Duodenal mucosa (tissue), 2 donors: ENCODE measurements around the gene HNRNPUL2.
A peak's percentile ranks its signal among the peaks of the same experiment; 100 is the strongest.

Source experiments
- H3K27ac ChIP-seq: one replicate; pipeline ENCODE4 v1.7.0; 2013; ENCODE audit warnings: low read depth, low read length
- H3K27me3 ChIP-seq, 2 donors: one replicate each; pipeline ENCODE4 v1.7.0; 2013; ENCODE audit warnings: low read length in 2 of 2, control low read depth in 1 of 2; ENCODE audit not compliant: insufficient read depth in 2 of 2, control insufficient read depth in 1 of 2
- H3K36me3 ChIP-seq, 2 donors: one replicate each; pipeline ENCODE4 v1.7.0; 2013; ENCODE audit warnings: low read length in 2 of 2, control low read depth in 1 of 2; ENCODE audit not compliant: insufficient read depth in 2 of 2, control insufficient read depth in 1 of 2
- H3K4me1 ChIP-seq, 2 donors: one replicate each; pipeline ENCODE4 v1.7.0; 2013; ENCODE audit warnings: low read length in 2 of 2, control low read depth in 1 of 2; ENCODE audit not compliant: insufficient read depth in 2 of 2, control insufficient read depth in 1 of 2
- H3K4me3 ChIP-seq, 2 donors: one replicate each; pipeline ENCODE4 v1.7.0; 2013; ENCODE audit warnings: low read length in 2 of 2, low read depth in 1 of 2
- H3K9ac ChIP-seq, 2 donors: one replicate each; pipeline ENCODE4 v1.7.0; 2013; ENCODE audit warnings: low read length in 2 of 2, low read depth in 1 of 2
- H3K9me3 ChIP-seq, 2 donors: one replicate each; pipeline ENCODE4 v1.7.0; 2013; ENCODE audit warnings: low read length in 2 of 2, control low read depth in 1 of 2; ENCODE audit not compliant: control insufficient read depth in 1 of 2

HNRNPUL2 gene

GRCh38 chr11:62727872-62728170 is 564 bp upstream of the HNRNPUL2 start:
- Histone ChIP-seq H3K27ac (peak overlapping the region; percentile 94), H3K9me3 (no peaks in the 10 kb centered on the region), H3K27me3 (no peaks in the 10 kb centered on the region), H3K4me1 (peaks cover 21 to 30% of the 10 kb centered on the region in 2 donors), H3K36me3 (peaks cover 2 to 15% of the 10 kb centered on the region in 2 donors), H3K9ac (peak overlapping the region; percentile 77 to 87), H3K4me3 (peak overlapping the region; percentile 98)

- Histone ChIP-seq H3K9me3 (no peaks in the 10 kb centered on the region), H3K4me3 (peak overlapping the region; percentile 98), H3K9ac (peak overlapping the region; percentile 95 to 96), H3K36me3 (peaks cover 11 to 25% of the 10 kb centered on the region in 2 donors), H3K27ac (peak overlapping the region; percentile 94), H3K4me1 (peaks cover 21 to 30% of the 10 kb centered on the region in 2 donors), H3K27me3 (no peaks in the 10 kb centered on the region)
Measured at GRCh38 chr11:62726915-62727164, 417 bp downstream of the HNRNPUL2 start.

- peak overlapping the region; percentile 94 for H3K27ac ChIP-seq
- no peaks in the 10 kb centered on the region for H3K9me3 ChIP-seq
- H3K9ac ChIP-seq = peak overlapping the region; percentile 95 to 96
- H3K4me1 ChIP-seq = peaks cover 21 to 28% of the 10 kb centered on the region in 2 donors
- H3K27me3 ChIP-seq = no peaks in the 10 kb centered on the region
- peak overlapping the region; percentile 98 for H3K4me3 ChIP-seq
- H3K36me3 ChIP-seq = peaks cover 16 to 30% of the 10 kb centered on the region in 2 donors
Measured at GRCh38 chr11:62726156-62726914, 922 bp downstream of the HNRNPUL2 start.

DNA sequence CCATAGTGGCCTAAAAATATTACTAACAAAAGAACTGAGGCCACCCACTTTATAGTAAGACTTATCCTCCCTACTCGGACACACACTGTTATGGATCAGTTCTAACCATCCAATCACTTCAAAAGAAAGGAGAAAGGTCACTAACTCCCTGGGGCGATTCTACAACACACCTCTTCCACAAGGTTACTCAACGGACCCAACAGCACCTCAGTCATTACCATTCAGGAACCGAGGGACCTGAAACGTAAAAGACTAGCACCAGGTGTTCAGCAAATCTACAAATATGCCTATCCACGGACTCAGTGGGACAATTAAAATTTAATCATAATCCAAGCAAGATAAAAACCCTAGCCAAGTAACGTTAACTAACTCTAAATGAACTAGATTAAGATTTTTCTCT is 1.6 kb downstream of the HNRNPUL2 start:
- H3K9me3 ChIP-seq = no peaks in the 10 kb centered on the region
- peak overlapping the region; percentile 98 for H3K4me3 ChIP-seq
- peaks cover 23 to 37% of the 10 kb centered on the region in 2 donors for H3K36me3 ChIP-seq
- H3K4me1 ChIP-seq = peaks cover 21 to 24% of the 10 kb centered on the region in 2 donors
- peak overlapping the region; percentile 95 to 96 for H3K9ac ChIP-seq
- H3K27ac ChIP-seq = no peak overlapping the region
- no peaks in the 10 kb centered on the region for H3K27me3 ChIP-seq

DNA sequence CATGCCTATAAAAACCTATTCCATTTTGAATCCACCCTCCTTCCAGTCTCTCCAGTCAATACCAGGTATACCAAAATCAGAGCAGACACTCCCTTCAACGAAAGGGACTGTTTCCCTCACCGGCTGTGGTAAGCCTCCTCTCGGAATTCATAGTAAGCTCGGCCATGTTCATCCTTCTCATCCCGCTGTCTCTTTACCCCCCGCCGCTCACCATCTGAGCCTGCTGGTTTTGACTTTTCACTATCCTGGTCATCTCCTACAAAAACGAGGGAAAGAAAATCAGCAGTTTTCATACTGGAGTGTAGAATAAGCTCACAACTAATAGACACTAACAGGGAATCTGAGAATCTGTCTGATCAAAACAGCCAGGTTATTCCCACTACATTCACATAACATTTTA is 3.1 kb downstream of the HNRNPUL2 start:
- Histone ChIP-seq H3K9ac (peak overlapping the region; percentile 95 to 96), H3K27ac (no peak overlapping the region), H3K9me3 (no peaks in the 10 kb centered on the region), H3K36me3 (peaks cover 35 to 51% of the 10 kb centered on the region in 2 donors), H3K4me1 (peaks cover 11 to 15% of the 10 kb centered on the region in 2 donors), H3K4me3 (peak overlapping the region; percentile 98), H3K27me3 (no peaks in the 10 kb centered on the region)

GRCh38 chr11:62721994-62722393 is 5.3 kb downstream of the HNRNPUL2 start:
- H3K27ac ChIP-seq = no peak overlapping the region
- H3K9ac ChIP-seq = no peak overlapping the region
- H3K4me3 ChIP-seq = no peak overlapping the region
- H3K4me1 ChIP-seq = peaks cover 13 to 15% of the 10 kb centered on the region in 2 donors
- H3K36me3 ChIP-seq = peaks cover 43 to 72% of the 10 kb centered on the region in 2 donors
- no peaks in the 10 kb centered on the region for H3K9me3 ChIP-seq
- no peaks in the 10 kb centered on the region for H3K27me3 ChIP-seq

DNA sequence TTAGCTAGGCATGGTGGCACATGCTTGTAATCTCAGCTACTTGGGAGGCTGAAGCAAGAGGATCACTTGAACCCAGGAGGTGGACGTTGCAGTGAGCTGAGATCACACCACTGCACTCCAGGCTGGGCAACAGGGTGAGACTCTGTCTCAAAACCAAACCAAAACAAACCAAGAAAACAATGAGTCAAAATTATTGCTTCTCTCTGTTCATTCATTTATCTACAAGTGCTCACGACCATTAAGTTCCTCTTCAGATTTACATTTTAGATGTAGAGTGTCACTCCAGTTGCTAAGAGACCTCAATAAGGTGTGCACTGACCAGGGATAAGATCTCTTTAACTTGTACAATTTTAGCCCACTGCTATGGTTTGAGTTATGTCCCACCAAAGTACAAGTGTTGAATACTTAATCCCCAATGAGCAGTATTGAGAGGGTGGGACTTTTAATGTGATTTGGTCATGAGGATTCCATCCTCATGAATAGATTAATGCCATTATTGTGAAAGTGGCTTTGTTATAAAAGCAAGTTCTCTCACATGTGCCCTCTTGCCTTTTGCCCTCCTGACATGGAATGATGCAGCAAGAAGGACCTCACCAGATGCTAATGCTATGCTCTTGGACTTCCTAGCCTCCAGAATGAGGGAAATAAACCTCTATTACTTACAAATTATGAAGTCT is 7.8 kb downstream of the HNRNPUL2 start:
- Histone ChIP-seq H3K27me3 (no peaks in the 10 kb centered on the region), H3K9ac (no peak overlapping the region), H3K4me1 (peaks cover 16 to 21% of the 10 kb centered on the region in 2 donors), H3K4me3 (no peak overlapping the region), H3K9me3 (no peaks in the 10 kb centered on the region), H3K27ac (no peak overlapping the region), H3K36me3 (peaks cover 67 to 95% of the 10 kb centered on the region in 2 donors)

DNA sequence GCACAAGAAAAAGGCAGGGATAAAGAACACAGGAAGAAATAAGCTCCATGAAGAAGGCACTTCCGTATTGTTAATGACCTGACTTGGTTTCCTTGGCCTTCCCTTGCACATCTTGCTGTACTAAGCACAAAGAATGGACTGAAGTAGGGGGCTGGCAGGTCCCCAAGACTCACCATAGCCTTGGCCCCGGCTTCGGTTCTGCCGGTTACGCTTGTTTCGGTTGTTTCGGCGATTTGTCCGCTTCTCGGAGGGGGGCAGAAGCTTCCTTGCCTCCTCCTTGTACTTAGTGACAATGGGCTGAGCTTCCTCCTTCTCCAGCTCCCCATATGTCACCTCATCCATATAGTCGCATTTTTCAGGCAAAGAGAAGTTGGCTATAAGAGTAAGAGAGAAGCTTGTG is 10.4 kb downstream of the HNRNPUL2 start:
- H3K27ac ChIP-seq = no peak overlapping the region

GRCh38 chr11:62716206-62716605 is 11.1 kb downstream of the HNRNPUL2 start:
- no peaks in the 10 kb centered on the region for H3K9me3 ChIP-seq
- peaks cover 25 to 37% of the 10 kb centered on the region in 2 donors for H3K4me1 ChIP-seq
- no peaks in the 10 kb centered on the region for H3K27me3 ChIP-seq
- peaks cover 65 to 81% of the 10 kb centered on the region in 2 donors for H3K36me3 ChIP-seq
- H3K9ac ChIP-seq = no peak overlapping the region
- no peak overlapping the region for H3K27ac ChIP-seq
- H3K4me3 ChIP-seq = no peak overlapping the region

More for the DNA sequence above, 10.4 kb downstream of the HNRNPUL2 start:
- Histone ChIP-seq H3K9ac (no peak overlapping the region), H3K36me3 (peaks cover 67 to 82% of the 10 kb centered on the region in 2 donors), H3K4me3 (no peak overlapping the region), H3K9me3 (no peaks in the 10 kb centered on the region), H3K4me1 (peaks cover 25 to 37% of the 10 kb centered on the region in 2 donors), H3K27me3 (no peaks in the 10 kb centered on the region)
